K562 (cell line): ENCODE data around the gene SENP8. TPM values are rescaled to one million over a fixed set of nuclear protein-coding genes. Genes with fewer than 3 reads are reported as not detected.

Experiments used
- ATAC-seq: fragments of 200-7000 bp; cut with Tn5 transposase; 3 replicates; pipeline ENCODE4 v1.9.1; 2020; ENCODE audit warnings: moderate library complexity
- BruUV-seq: library from RNA; stranded (reverse); fragments of 400-500 nt; replicated peaks from 2 replicates; lab custom pipeline; 2021; lab: Mats Ljungman, UMichigan
- CTCF ChIA-PET: fragments of 300-600 bp; formaldehyde crosslinking; extraction: SDS; loops from one replicate; lab custom pipeline; 2021; ENCODE audit warnings: low intra/inter-chr PET ratio; lab: Yijun Ruan, JAX
- POLR2A ChIA-PET: fragments of 300-600, 350-650 bp; sonication (Branson Sonifier 250); formaldehyde crosslinking; extraction: SDS; loops from one replicate; lab custom pipeline; 2021; ENCODE audit warnings: antibody characterized with exemption, inconsistent platforms; lab: Yijun Ruan, JAX
- DNase-seq, 4 experiments: peaks; one replicate each; pipeline versions ENCODE4 v3.0.0 to v3.0.0-alpha.2; 2011 to 2018; ENCODE audit warnings: low spot score in 3 of 4, mixed read lengths in 3 of 4; ENCODE audit errors: extremely low read depth in 1 of 4
- FAIRE-seq: peaks from 2 replicates; lab custom pipeline; 2011; peaks lifted over from hg19 to GRCh38; lab: Jason Lieb, UNC
- H2AFZ ChIP-seq: 2 replicates; pipeline ENCODE4 v1.6.0; 2011; ENCODE audit warnings: low read depth, low read length, control low read depth, inconsistent platforms
- H3K27ac ChIP-seq: fragments of 200-600 bp; 3 replicates; pipeline ENCODE4 v1.8.0; 2011; ENCODE audit warnings: low read depth, mild to moderate bottlenecking, control low read depth, inconsistent platforms, low read length, moderate library complexity, mixed read lengths; ENCODE audit errors: extremely low read depth
- H3K27me3 ChIP-seq, 2 experiments: fragments of 300-600 bp in 1 of 2; 2 replicates in 1 of 2; 3 replicates in 1 of 2; pipeline versions ENCODE4 v1.6.0 to v1.8.0; 2011; ENCODE audit warnings: inconsistent platforms in 2 of 2, low read length in 2 of 2, mild to moderate bottlenecking in 1 of 2, mixed read lengths in 1 of 2, moderate library complexity in 1 of 2; ENCODE audit not compliant: control insufficient read depth in 2 of 2, insufficient read depth in 2 of 2
- H3K36me3 ChIP-seq: fragments of 300-600 bp; 3 replicates; pipeline ENCODE4 v1.8.0; 2011; ENCODE audit warnings: mild to moderate bottlenecking, low read length, inconsistent platforms; ENCODE audit not compliant: control insufficient read depth, insufficient read depth
- H3K4me1 ChIP-seq, 2 experiments: fragments of 200-600 bp in 1 of 2; replicated peaks in 1 of 2; 2 replicates in 1 of 2; 3 replicates in 1 of 2; pipeline versions ENCODE4 v1.5.1 to v1.8.0; 2011; ENCODE audit warnings: inconsistent platforms in 2 of 2, low read length in 2 of 2, mild to moderate bottlenecking in 1 of 2, mixed read lengths in 1 of 2, moderate library complexity in 1 of 2; ENCODE audit not compliant: control insufficient read depth in 2 of 2, insufficient read depth in 2 of 2
- H3K4me2 ChIP-seq: 2 replicates; pipeline ENCODE4 v1.6.1; 2011; ENCODE audit warnings: low read length, control low read depth, inconsistent platforms, mixed read lengths; ENCODE audit not compliant: insufficient read depth
- H3K4me3 ChIP-seq: fragments of 200-600 bp; sonication (generic), shearing (Covaris generic); 2 replicates; pipeline ENCODE4 v1.5.1; 2016; ENCODE audit warnings: control low read depth, inconsistent platforms
- H3K79me2 ChIP-seq: fragments of 200-600 bp; 3 replicates; pipeline ENCODE4 v1.8.0; 2011; ENCODE audit warnings: low read length, inconsistent platforms; ENCODE audit not compliant: control insufficient read depth, insufficient read depth
- H3K9ac ChIP-seq, 2 experiments: 2 replicates each; pipeline versions ENCODE4 v1.6.0 to v1.6.1; 2011; ENCODE audit warnings: low read depth in 2 of 2, low read length in 2 of 2, control low read depth in 1 of 2, inconsistent platforms in 1 of 2, mild to moderate bottlenecking in 1 of 2, mixed read lengths in 1 of 2; ENCODE audit not compliant: insufficient read depth in 1 of 2
- H3K9me1 ChIP-seq: one replicate; pipeline ENCODE4 v1.6.0; 2011; ENCODE audit warnings: inconsistent platforms, mild to moderate bottlenecking, low read length, moderate library complexity; ENCODE audit not compliant: control insufficient read depth, insufficient read depth
- H3K9me3 ChIP-seq: replicated peaks from 2 replicates; pipeline ENCODE4 v1.5.1; 2011; ENCODE audit warnings: low read depth, low read length, inconsistent platforms; ENCODE audit not compliant: control insufficient read depth, insufficient read depth
- H4K20me1 ChIP-seq: replicated peaks from 2 replicates; pipeline ENCODE4 v1.6.1; 2011; ENCODE audit warnings: low read length, inconsistent platforms, mixed read lengths; ENCODE audit not compliant: control insufficient read depth, insufficient read depth
- ARID2 ChIP-seq: fragments of 450-650 bp; IDR thresholded peaks from 2 replicates; pipeline ENCODE4 v1.6.1; 2017; ENCODE audit warnings: antibody characterized with exemption, mild to moderate bottlenecking
- CBFB ChIP-seq: sonication (generic); formaldehyde crosslinking; IDR thresholded peaks from 2 replicates; pipeline ENCODE4 v1.4.0; 2020; ENCODE audit warnings: mild to moderate bottlenecking, missing genetic modification reagents
- ETS1 ChIP-seq: conservative IDR thresholded peaks from 2 replicates; pipeline ENCODE4 v1.6.1; 2011; ENCODE audit warnings: low read depth, mild to moderate bottlenecking, low read length; ENCODE audit not compliant: control insufficient read depth
- FIP1L1 ChIP-seq: fragments of 200-400 bp; formaldehyde crosslinking; IDR thresholded peaks from 2 replicates; pipeline ENCODE4 v1.6.1; 2018; ENCODE audit warnings: mild to moderate bottlenecking, low read depth, low read length; ENCODE audit not compliant: poor library complexity, severe bottlenecking
- FOXA3 ChIP-seq, 2 experiments: fragments of 450-650 bp in 1 of 2; sonication (generic) in 1 of 2; formaldehyde crosslinking; IDR thresholded peaks in 1 of 2; conservative IDR thresholded peaks in 1 of 2; 2 replicates each; pipeline versions ENCODE4 v1.4.0 to v1.8.0; 2020 to 2022; ENCODE audit warnings: mild to moderate bottlenecking in 2 of 2, missing genetic modification reagents in 1 of 2
- KDM4B ChIP-seq, 2 experiments: fragments of 450-650 bp in 1 of 2; sonication (generic) in 1 of 2; IDR thresholded peaks; 2 replicates each; pipeline ENCODE4 v1.6.1; 2016 to 2017; ENCODE audit warnings: borderline replicate concordance in 2 of 2, antibody characterized with exemption in 1 of 2, low read depth in 1 of 2, mild to moderate bottlenecking in 1 of 2
- NFIX ChIP-seq: fragments of 250-450 bp; sonication (Bioruptor Pico); IDR thresholded peaks from 2 replicates; pipeline ENCODE4 v1.4.0; 2020; ENCODE audit warnings: low read depth, mild to moderate bottlenecking, moderate library complexity
- ZBTB11 ChIP-seq, 3 experiments: fragments of 200-800 bp in 1 of 3; fragments of 250-450 bp in 1 of 3; fragments of 450-650 bp in 1 of 3; sonication (Bioruptor Pico) in 1 of 3; sonication (Bioruptor generic) in 1 of 3; formaldehyde crosslinking in 1 of 3; IDR thresholded peaks; 2 replicates each; pipeline versions ENCODE4 v1.6.1 to v1.8.0; 2016 to 2022; ENCODE audit warnings: mild to moderate bottlenecking in 2 of 3, missing genetic modification characterization in 2 of 3, missing compliant biosample characterization in 1 of 3, moderate library complexity in 1 of 3
- ZBTB2 ChIP-seq: fragments of 450-650 bp; IDR thresholded peaks from 2 replicates; pipeline ENCODE4 v1.6.1; 2016; ENCODE audit warnings: antibody characterized with exemption
- WGBS: fragments of 100-300 bp; shearing (Covaris generic); methylation state at CpG from one replicate; pipeline ENCODE4 v1.1.6; 2016; ENCODE audit warnings: low coverage, mixed read lengths; ENCODE audit not compliant: insufficient coverage; ENCODE audit errors: missing lambda C conversion rate; 5-methylcytosine and 5-hydroxymethylcytosine counted together
- in situ Hi-C: fragments of 300-500 bp; cut with MboI; formaldehyde crosslinking; loops from 4 replicates; pipeline ENCODE4 v1.15.0; 2018; ENCODE audit warnings: inconsistent platforms, mixed read lengths
- intact Hi-C: fragments of 100-400 bp; cut with micrococcal nuclease; formaldehyde crosslinking; loops from 2 replicates; pipeline ENCODE4 v1.14.2; 2022
- polyA plus RNA-seq, 8 experiments: library from polyadenylated mRNA; depleted of rRNA in 4 of 8; stranded (reverse) in 5 of 8; unstranded in 3 of 8; fragments of >200 nt; fragmentation: Nextera tagmentation in 2 of 8; fragmentation: Illumina TruSeq in 1 of 8; extraction: Ambion mirVana in 2 of 8; extraction: Trizol in 1 of 8; gene quantifications; 2 replicates each; pipeline versions ENCODE4 v1.2.1 to v1.2.3, GENCODE V29; 2011 to 2014; ENCODE audit warnings: inconsistent platforms in 1 of 8, missing spikeins in 1 of 8
- total RNA-seq, 7 experiments: library from RNA; depleted of rRNA in 6 of 7; stranded (reverse); fragments of >200 nt in 6 of 7; fragmentation: Illumina TruSeq in 2 of 7; extraction: Trizol in 2 of 7; gene quantifications; 2 replicates each; pipeline versions ENCODE4 v1.2.1 to v1.2.3, GENCODE V29; 2011 to 2021; ENCODE audit warnings: low replicate concordance in 1 of 7
- TF ChIP-seq, protein P1 (sequence below): fragments of 250-450 bp; sonication (Bioruptor Pico); IDR thresholded peaks from 2 replicates; pipeline ENCODE4 v1.5.1; 2021; ENCODE audit warnings: mild to moderate bottlenecking

Gene SENP8
- total and polyA plus RNA-seq, 9 of the 15 experiments (the other 6 are each of a cell fraction or from before 2014, with no cell fraction given) = 1.4 to 5.4 (median 2.4) TPM

- no TSS peak for BruUV-seq
- Histone ChIP-seq H3K79me2 (no peaks in the 10 kb centered on the region), H3K9me1 (no peaks in the 10 kb centered on the region), H4K20me1 (no peaks in the 10 kb centered on the region), H3K9me3 (no peaks in the 10 kb centered on the region), H3K9ac (no peak overlapping the region), H3K4me3 (no peak overlapping the region), H3K36me3 (no peaks in the 10 kb centered on the region), H3K4me2 (no peak overlapping the region), H2AFZ (no peak overlapping the region), H3K27ac (no peak overlapping the region), H3K4me1 (peaks cover 0 to 2% of the 10 kb centered on the region in 2 experiments; a peak in 1 of 5 replicates), H3K27me3 (peaks cover 14 to 20% of the 10 kb centered on the region in 2 experiments; a peak in 4 of 5 replicates)
- FAIRE-seq (no peak), DNase-seq (no peak), ATAC-seq (no peak)
- no peak for TF ChIP-seq FIP1L1
- TF ChIP-seq ZBTB2 = no peak
- no peak for TF ChIP-seq KDM4B (IDR thresholded peaks at IDR 0.05; ENCODE audit: borderline replicate concordance in 2 of 2, low read depth in 1 of 2)
- no peak for TF ChIP-seq ETS1
- TF ChIP-seq ARID2 = no peak
- TF ChIP-seq, protein P1, sequence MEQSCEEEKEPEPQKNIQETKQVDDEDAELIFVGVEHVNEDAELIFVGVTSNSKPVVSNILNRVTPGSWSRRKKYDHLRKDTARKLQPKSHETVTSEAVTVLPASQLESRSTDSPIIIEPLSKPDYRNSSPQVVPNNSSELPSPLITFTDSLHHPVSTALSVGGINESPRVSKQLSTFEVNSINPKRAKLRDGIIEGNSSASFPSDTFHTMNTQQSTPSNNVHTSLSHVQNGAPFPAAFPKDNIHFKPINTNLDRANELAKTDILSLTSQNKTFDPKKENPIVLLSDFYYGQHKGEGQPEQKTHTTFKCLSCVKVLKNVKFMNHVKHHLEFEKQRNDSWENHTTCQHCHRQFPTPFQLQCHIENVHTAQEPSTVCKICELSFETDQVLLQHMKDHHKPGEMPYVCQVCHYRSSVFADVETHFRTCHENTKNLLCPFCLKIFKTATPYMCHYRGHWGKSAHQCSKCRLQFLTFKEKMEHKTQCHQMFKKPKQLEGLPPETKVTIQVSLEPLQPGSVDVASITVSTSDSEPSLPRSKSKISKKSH (CRISPR knock-in tag) = no peak
- no peak for TF ChIP-seq FOXA3 (CRISPR knock-in tag; conservative IDR thresholded peaks at IDR 0.05 in 1 of 2, IDR thresholded peaks at IDR 0.05 in 1 of 2)
- TF ChIP-seq NFIX = no peak
- TF ChIP-seq ZBTB11 (CRISPR knock-in tag; IDR thresholded peaks at IDR 0.05) = no peak
- TF ChIP-seq CBFB (CRISPR knock-in tag) = no peak
- CTCF ChIA-PET = no interaction called here
- in situ Hi-C loops (no loop called here), intact Hi-C loops (no loop called here)
- WGBS = 0% methylated on average over 2 of the region's 2 CpGs
- POLR2A ChIA-PET = no interaction called here
Observed at GRCh38 chr15:72189250-72189902, 71.2 kb downstream of the SENP8 start.
